Endodermal cell (in vitro differentiated cells): Measurements from ENCODE around the gene RAPGEF2. TPM values are rescaled to one million over a fixed set of nuclear protein-coding genes. Genes with fewer than 3 reads are reported as not detected.

Experiments
- DNase-seq: peaks from one replicate; pipeline ENCODE4 v3.0.0-alpha.2; 2017
- H3K27ac ChIP-seq: 2 replicates; pipeline ENCODE4 v1.5.1; 2013; ENCODE audit warnings: mild to moderate bottlenecking, low read depth, low read length, moderate library complexity
- H3K27me3 ChIP-seq: 2 replicates; pipeline ENCODE4 v1.6.1; 2013; ENCODE audit warnings: mild to moderate bottlenecking, low read length, moderate library complexity; ENCODE audit not compliant: insufficient read depth, control insufficient read depth, poor library complexity, severe bottlenecking
- H3K36me3 ChIP-seq: 2 replicates; pipeline ENCODE4 v1.7.0; 2013; ENCODE audit warnings: mild to moderate bottlenecking, low read length, moderate library complexity; ENCODE audit not compliant: control insufficient read depth, insufficient read depth
- H3K4me1 ChIP-seq: one replicate; pipeline ENCODE4 v1.7.0; 2013; ENCODE audit warnings: low read length; ENCODE audit not compliant: control insufficient read depth, insufficient read depth
- H3K4me3 ChIP-seq: 2 replicates; pipeline ENCODE4 v1.5.1; 2013; ENCODE audit warnings: mild to moderate bottlenecking, low read length, moderate library complexity
- H3K9ac ChIP-seq: 2 replicates; pipeline ENCODE4 v1.6.1; 2013; ENCODE audit warnings: mild to moderate bottlenecking, low read length, moderate library complexity; ENCODE audit not compliant: poor library complexity, severe bottlenecking; ENCODE audit errors: extremely low read depth
- H3K9me3 ChIP-seq: 2 replicates; pipeline ENCODE4 v1.6.1; 2013; ENCODE audit warnings: mild to moderate bottlenecking, low read length, moderate library complexity; ENCODE audit not compliant: control insufficient read depth
- H3K27ac Mint-ChIP-seq: 2 replicates; pipeline ENCODE4 v1.8.0; 2020; ENCODE audit warnings: mixed read lengths
- H3K27me3 Mint-ChIP-seq: 2 replicates; pipeline ENCODE4 v1.8.0; 2021; ENCODE audit warnings: mild to moderate bottlenecking, mixed read lengths; ENCODE audit not compliant: insufficient read depth
- H3K36me3 Mint-ChIP-seq: 2 replicates; pipeline ENCODE4 v1.8.0; 2020; ENCODE audit warnings: low read depth, mixed read lengths
- H3K4me1 Mint-ChIP-seq: 2 replicates; pipeline ENCODE4 v1.8.0; 2020; ENCODE audit warnings: mixed read lengths
- H3K4me3 Mint-ChIP-seq: 2 replicates; pipeline ENCODE4 v1.8.0; 2020; ENCODE audit warnings: mild to moderate bottlenecking, moderate library complexity, mixed read lengths
- H3K9me3 Mint-ChIP-seq: 2 replicates; pipeline ENCODE4 v1.8.0; 2020; ENCODE audit warnings: mild to moderate bottlenecking, mixed read lengths
- CTCF ChIP-seq: fragments of 200-600 bp; sonication (generic); conservative IDR thresholded peaks from 2 replicates; pipeline ENCODE4 v1.5.0; 2021; ENCODE audit warnings: antibody characterized with exemption, mild to moderate bottlenecking
- WGBS, 2 experiments: methylation state at CpG; one replicate each; pipeline versions ENCODE4 v1.1.5 to v1.1.7; 2013; ENCODE audit warnings: missing lambda C conversion rate in 2 of 2, mixed read lengths in 1 of 2; ENCODE audit not compliant: insufficient coverage in 1 of 2, insufficient read length in 1 of 2; 5-methylcytosine and 5-hydroxymethylcytosine counted together
- total RNA-seq, 2 donors: library from RNA; stranded (reverse); fragmentation: NEBNext Ultra II Directional in 1 of 2; extraction: Animal tissue kit (Norgen Biotek cat#: 25700) in 1 of 2; gene quantifications; 2 replicates in 1 of 2; 3 replicates in 1 of 2; pipeline ENCODE4 v1.2.1, GENCODE V29; 2021

Gene RAPGEF2
- total RNA-seq, 2 donors from 2014 or later, result 63.4 to 78.2 TPM

- Mint-ChIP-seq H3K4me3 (no peak overlapping the region), H3K9me3 (no peaks in the 10 kb centered on the region), H3K4me1 (no peaks in the 10 kb centered on the region), H3K27me3 (no peaks in the 10 kb centered on the region), H3K27ac (no peak overlapping the region), H3K36me3 (peaks cover 70% of the 10 kb centered on the region)
- H3K4me3 ChIP-seq, result no peak overlapping the region
- no peak overlapping the region for H3K27ac ChIP-seq
- TF ChIP-seq CTCF, result no peak
- no peaks in the 10 kb centered on the region for H3K27me3 ChIP-seq
- no peak for DNase-seq
- H3K4me1 ChIP-seq, result no peaks in the 10 kb centered on the region
- peaks cover 81% of the 10 kb centered on the region for H3K36me3 ChIP-seq
- 89 to 96% methylated on average over 14 to 15 of the region's 15 CpGs for WGBS, 2 experiments
- H3K9ac ChIP-seq, result no peak overlapping the region
- H3K9me3 ChIP-seq, result no peaks in the 10 kb centered on the region
Observed at GRCh38 chr4:159353422-159354116, 250.7 kb downstream of the RAPGEF2 start.

- Mint-ChIP-seq H3K36me3 (peaks cover 76% of the 10 kb centered on the region), H3K4me1 (no peaks in the 10 kb centered on the region), H3K27me3 (no peaks in the 10 kb centered on the region), H3K9me3 (no peaks in the 10 kb centered on the region), H3K27ac (no peak overlapping the region), H3K4me3 (no peak overlapping the region)
- Histone ChIP-seq H3K4me3 (no peak overlapping the region), H3K9ac (no peak overlapping the region), H3K27ac (no peak overlapping the region), H3K36me3 (peaks cover 85% of the 10 kb centered on the region), H3K27me3 (no peaks in the 10 kb centered on the region), H3K9me3 (no peaks in the 10 kb centered on the region), H3K4me1 (no peaks in the 10 kb centered on the region)
- 92 to 100% methylated on average over 1 to 3 of the region's 3 CpGs for WGBS, 2 experiments
- no peak for TF ChIP-seq CTCF
- no peak for DNase-seq
Observed at GRCh38 chr4:159355466-159355865, 252.6 kb downstream of the RAPGEF2 start.

GRCh38 chr4:159357350-159357749 lies 254.5 kb downstream of the RAPGEF2 start:
- Histone ChIP-seq H3K27me3 (no peaks in the 10 kb centered on the region), H3K4me3 (no peak overlapping the region), H3K27ac (no peak overlapping the region), H3K4me1 (no peaks in the 10 kb centered on the region), H3K9me3 (no peaks in the 10 kb centered on the region), H3K9ac (no peak overlapping the region), H3K36me3 (peaks cover 81% of the 10 kb centered on the region)
- Mint-ChIP-seq H3K4me3 (no peak overlapping the region), H3K27me3 (no peaks in the 10 kb centered on the region), H3K4me1 (no peaks in the 10 kb centered on the region), H3K9me3 (no peaks in the 10 kb centered on the region), H3K36me3 (peaks cover 75% of the 10 kb centered on the region), H3K27ac (no peak overlapping the region)
- DNase-seq, result no peak
- WGBS, 2 experiments, result 82 to 95% methylated on average over 2 to 8 of the region's 8 CpGs
- no peak for TF ChIP-seq CTCF
